ENCODE results near the gene MAML2.

MAML2 gene

GRCh38 chr11:96112192-96113128 is 230.5 kb downstream of the MAML2 start:
- in situ Hi-C loops (cut with HindIII; ENCODE audit: low sequenced_read_pairs): no loop called here
- no peak for TF ChIP-seq CTCF (IDR thresholded peaks at IDR 0.05; ENCODE audit: low read depth, low read length)
- DNase-seq (ENCODE audit: low read depth, low spot score): peak; percentile 50
- no peak overlapping the region for H3K4me3 ChIP-seq (ENCODE audit: low read depth, low read length)

- no peak for TF ChIP-seq CTCF (IDR thresholded peaks at IDR 0.05; ENCODE audit: low read depth, low read length)
- DNase-seq (ENCODE audit: low read depth, low spot score): no peak
- in situ Hi-C loops (cut with HindIII; ENCODE audit: low sequenced_read_pairs): no loop called here
- no peak overlapping the region for H3K4me3 ChIP-seq (ENCODE audit: low read depth, low read length)
These were observed 231.7 kb downstream of the MAML2 start for GRCh38 chr11:96111308-96111707.

GRCh38 chr11:96110302-96110701 is 232.7 kb downstream of the MAML2 start:
- in situ Hi-C loops (cut with HindIII; ENCODE audit: low sequenced_read_pairs): no loop called here

GRCh38 chr11:96109331-96110030 is 233.5 kb downstream of the MAML2 start:
- in situ Hi-C loops (cut with HindIII; ENCODE audit: low sequenced_read_pairs): no loop called here
- DNase-seq (ENCODE audit: low read depth, low spot score): no peak
- TF ChIP-seq CTCF (IDR thresholded peaks at IDR 0.05; ENCODE audit: low read depth, low read length): no peak
- no peak overlapping the region for H3K4me3 ChIP-seq (ENCODE audit: low read depth, low read length)

More at GRCh38 chr11:96110302-96110701, 232.7 kb downstream of the MAML2 start:
- no peak for DNase-seq (ENCODE audit: low read depth, low spot score)
- TF ChIP-seq CTCF (IDR thresholded peaks at IDR 0.05; ENCODE audit: low read depth, low read length): no peak
- H3K4me3 ChIP-seq (ENCODE audit: low read depth, low read length): no peak overlapping the region

GRCh38 chr11:96107143-96107824 is 235.7 kb downstream of the MAML2 start:
- in situ Hi-C loops (cut with HindIII; ENCODE audit: low sequenced_read_pairs): no loop called here
- no peak for TF ChIP-seq CTCF (IDR thresholded peaks at IDR 0.05; ENCODE audit: low read depth, low read length)
- no peak overlapping the region for H3K4me3 ChIP-seq (ENCODE audit: low read depth, low read length)
- no peak for DNase-seq (ENCODE audit: low read depth, low spot score)

- DNase-seq (ENCODE audit: low read depth, low spot score): no peak
- no peak overlapping the region for H3K4me3 ChIP-seq (ENCODE audit: low read depth, low read length)
- no peak for TF ChIP-seq CTCF (IDR thresholded peaks at IDR 0.05; ENCODE audit: low read depth, low read length)
- in situ Hi-C loops (cut with HindIII; ENCODE audit: low sequenced_read_pairs): no loop called here
These were observed 236.3 kb downstream of the MAML2 start for GRCh38 chr11:96106645-96107044.

Measured in astrocyte of the spinal cord (primary cell).